Measurements from ENCODE around the gene SLC3A2.
"Not testable (repeated sequence)": the region's sequence is repeated elsewhere in the genome, so short reads cannot be mapped to it uniquely, and the experiment has no call there.

SLC3A2 gene

GRCh38 chr11:62930666-62931065 lies 50.0 kb downstream of the SLC3A2 start:
- no peak for DNase-seq (ENCODE audit: low spot score)

- no peak for DNase-seq (ENCODE audit: low spot score)
Measured at GRCh38 chr11:62931499-62932278, 51.0 kb downstream of the SLC3A2 start.

- no peak for DNase-seq (ENCODE audit: low spot score)
Measured at GRCh38 chr11:62933285-62933684, 52.6 kb downstream of the SLC3A2 start.

GRCh38 chr11:62933750-62934495 lies 53.2 kb downstream of the SLC3A2 start:
- no peak for DNase-seq (ENCODE audit: low spot score)

- no peak for DNase-seq (ENCODE audit: low spot score)
Measured at GRCh38 chr11:62934496-62934785, 53.7 kb downstream of the SLC3A2 start.

- not testable (repeated sequence) for DNase-seq (ENCODE audit: low spot score)
Measured at GRCh38 chr11:62937528-62937927, 56.8 kb downstream of the SLC3A2 start.
